Prostate gland (tissue), 2 donors: ENCODE data around the gene NISCH.

Experiments
- POLR2A ChIP-seq: fragments of 450-650 bp; IDR thresholded peaks from one replicate; pipeline ENCODE4 v1.6.1; 2016; ENCODE audit warnings: antibody characterized with exemption, mild to moderate bottlenecking
- TF ChIP-seq, protein P1 (sequence below), 4 experiments: fragments of 200-600 bp in 2 of 4; fragments of 450-650 bp in 2 of 4; sonication (generic) in 2 of 4; IDR thresholded peaks; 1 replicate in 3 of 4; 2 replicates in 1 of 4; pipeline ENCODE4 v1.5.1; 2016 to 2019; ENCODE audit warnings: antibody characterized with exemption in 4 of 4, mild to moderate bottlenecking in 2 of 4, moderate library complexity in 2 of 4

DNA sequence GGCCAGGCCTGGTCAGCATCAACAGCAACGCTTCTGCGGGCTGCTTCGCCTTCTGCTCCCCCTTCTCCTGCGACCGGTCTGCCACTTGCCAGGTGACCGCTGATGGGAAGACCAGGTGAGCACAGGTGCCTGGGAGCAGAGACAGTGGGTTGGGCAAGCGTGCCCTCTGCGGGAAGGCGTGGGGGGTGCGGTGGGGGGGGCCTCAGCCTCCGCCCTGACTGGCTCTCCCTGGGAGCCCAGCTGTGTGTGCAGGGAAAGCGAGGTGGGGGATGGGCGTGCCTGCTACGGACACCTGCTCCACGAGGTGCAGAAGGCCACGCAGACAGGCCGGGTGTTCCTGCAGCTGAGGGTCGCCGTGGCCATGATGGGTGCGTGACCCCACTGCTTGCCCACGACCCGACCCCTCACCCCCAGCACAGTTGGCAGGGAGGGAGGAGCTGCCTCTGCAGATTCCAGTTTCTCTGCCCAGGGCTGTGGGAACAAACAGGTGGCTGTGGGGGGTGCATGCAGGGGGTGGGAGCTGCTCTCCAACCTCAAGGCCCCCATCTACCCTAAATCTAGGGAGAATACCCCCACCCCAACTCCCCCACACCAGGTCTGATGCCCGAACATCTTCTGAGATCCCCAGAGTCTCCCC lies 48.5 kb downstream of the NISCH start:
- TF ChIP-seq, protein P1, sequence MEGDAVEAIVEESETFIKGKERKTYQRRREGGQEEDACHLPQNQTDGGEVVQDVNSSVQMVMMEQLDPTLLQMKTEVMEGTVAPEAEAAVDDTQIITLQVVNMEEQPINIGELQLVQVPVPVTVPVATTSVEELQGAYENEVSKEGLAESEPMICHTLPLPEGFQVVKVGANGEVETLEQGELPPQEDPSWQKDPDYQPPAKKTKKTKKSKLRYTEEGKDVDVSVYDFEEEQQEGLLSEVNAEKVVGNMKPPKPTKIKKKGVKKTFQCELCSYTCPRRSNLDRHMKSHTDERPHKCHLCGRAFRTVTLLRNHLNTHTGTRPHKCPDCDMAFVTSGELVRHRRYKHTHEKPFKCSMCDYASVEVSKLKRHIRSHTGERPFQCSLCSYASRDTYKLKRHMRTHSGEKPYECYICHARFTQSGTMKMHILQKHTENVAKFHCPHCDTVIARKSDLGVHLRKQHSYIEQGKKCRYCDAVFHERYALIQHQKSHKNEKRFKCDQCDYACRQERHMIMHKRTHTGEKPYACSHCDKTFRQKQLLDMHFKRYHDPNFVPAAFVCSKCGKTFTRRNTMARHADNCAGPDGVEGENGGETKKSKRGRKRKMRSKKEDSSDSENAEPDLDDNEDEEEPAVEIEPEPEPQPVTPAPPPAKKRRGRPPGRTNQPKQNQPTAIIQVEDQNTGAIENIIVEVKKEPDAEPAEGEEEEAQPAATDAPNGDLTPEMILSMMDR (IDR thresholded peaks at IDR 0.05) = no peak
- no peak for TF ChIP-seq POLR2A
